PFSK-1 (cell line): ENCODE results near the gene GABARAP.

Source experiments
- POLR2AphosphoS5 ChIP-seq: IDR thresholded peaks from 2 replicates; pipeline ENCODE4 v1.6.1; 2012; ENCODE audit warnings: low read depth, mild to moderate bottlenecking, control low read depth, low read length, moderate library complexity
- SIN3A ChIP-seq: IDR thresholded peaks from 2 replicates; pipeline ENCODE4 v1.6.1; 2012; ENCODE audit warnings: mild to moderate bottlenecking, low read length, moderate library complexity, borderline replicate concordance; ENCODE audit not compliant: insufficient read depth
- TAF1 ChIP-seq: IDR thresholded peaks from 2 replicates; pipeline ENCODE4 v1.6.1; 2012; ENCODE audit warnings: low read length, control low read depth, borderline replicate concordance; ENCODE audit not compliant: insufficient read depth

GRCh38 chr17:7215136-7215638 is 27.1 kb downstream of the GABARAP start:
- TF ChIP-seq POLR2AphosphoS5 (no peak), TAF1 (no peak), SIN3A (no peak)
